HEK293 (cell line): ENCODE results near the gene CYP27C1.

Experiments
- CTCF ChIA-PET: fragments of 350-600 bp; formaldehyde crosslinking; extraction: SDS; loops from one replicate; lab custom pipeline; 2021; ENCODE audit warnings: antibody characterized with exemption; lab: Yijun Ruan, JAX
- POLR2A ChIA-PET: fragments of 300-600 bp; formaldehyde crosslinking; extraction: SDS; loops from one replicate; lab custom pipeline; 2020; ENCODE audit warnings: antibody characterized with exemption, inconsistent platforms; lab: Yijun Ruan, JAX
- H3K27ac ChIP-seq: fragments of 200-500 bp; sonication (Bioruptor generic); 2 replicates; pipeline ENCODE4 v1.5.1; 2014; ENCODE audit warnings: low read depth, low read length, control low read depth, inconsistent platforms; ENCODE audit errors: extremely low read depth
- H3K36me3 ChIP-seq, 2 experiments: fragments of 200-500 bp in 1 of 2; sonication (Bioruptor generic) in 1 of 2; 1 replicate in 1 of 2; 2 replicates in 1 of 2; pipeline ENCODE4 v1.5.1; 2014 to 2017; ENCODE audit warnings: inconsistent platforms in 2 of 2, low read length in 2 of 2; ENCODE audit not compliant: control insufficient read depth in 2 of 2, insufficient read depth in 1 of 2
- H3K4me1 ChIP-seq: fragments of 200-500 bp; sonication (Bioruptor generic); 2 replicates; pipeline ENCODE4 v1.5.1; 2014; ENCODE audit warnings: mild to moderate bottlenecking, low read length, inconsistent platforms; ENCODE audit not compliant: control insufficient read depth, insufficient read depth
- H3K4me3 ChIP-seq: 2 replicates; pipeline ENCODE4 v1.5.1; 2011; ENCODE audit warnings: low read depth, mild to moderate bottlenecking, control low read depth, low read length, moderate library complexity
- H3K9me3 ChIP-seq: fragments of 200-500 bp; sonication (Bioruptor generic); 2 replicates; pipeline ENCODE4 v1.5.1; 2014; ENCODE audit warnings: low read depth, low read length, inconsistent platforms; ENCODE audit not compliant: control insufficient read depth, insufficient read depth
- AEBP2 ChIP-seq: fragments of 450-650 bp; formaldehyde crosslinking; IDR thresholded peaks from 2 replicates; pipeline ENCODE4 v1.5.1; 2016; ENCODE audit warnings: missing biosample characterization, missing genetic modification characterization, borderline replicate concordance
- ATF2 ChIP-seq: fragments of 450-650 bp; formaldehyde crosslinking; IDR thresholded peaks from 2 replicates; pipeline ENCODE4 v1.5.1; 2016; ENCODE audit warnings: missing biosample characterization, missing genetic modification characterization, low read depth
- ELK4 ChIP-seq: IDR thresholded peaks from 2 replicates; pipeline ENCODE4 v1.6.1; 2011; ENCODE audit warnings: mild to moderate bottlenecking, low read depth, low read length, borderline replicate concordance
- KLF7 ChIP-seq: fragments of 450-650 bp; formaldehyde crosslinking; IDR thresholded peaks from 2 replicates; pipeline ENCODE4 v1.5.1; 2016; ENCODE audit warnings: missing biosample characterization, missing genetic modification characterization, borderline replicate concordance
- KLF8 ChIP-seq: fragments of 450-650 bp; formaldehyde crosslinking; IDR thresholded peaks from 2 replicates; pipeline ENCODE4 v1.5.1; 2016; ENCODE audit warnings: missing biosample characterization, missing genetic modification characterization
- PATZ1 ChIP-seq: fragments of 450-650 bp; formaldehyde crosslinking; IDR thresholded peaks from 2 replicates; pipeline ENCODE4 v1.5.1; 2016; ENCODE audit warnings: missing biosample characterization, missing genetic modification characterization
- PRDM1 ChIP-seq: fragments of 450-650 bp; formaldehyde crosslinking; IDR thresholded peaks from 2 replicates; pipeline ENCODE4; 2016; ENCODE audit warnings: missing biosample characterization, missing genetic modification characterization
- SP7 ChIP-seq: fragments of 450-650 bp; formaldehyde crosslinking; IDR thresholded peaks from 2 replicates; pipeline ENCODE4 v1.5.1; 2016; ENCODE audit warnings: missing biosample characterization, missing genetic modification characterization
- TSHZ1 ChIP-seq: fragments of 450-650 bp; formaldehyde crosslinking; IDR thresholded peaks from 2 replicates; pipeline ENCODE4 v1.5.1; 2016; ENCODE audit warnings: missing biosample characterization, missing genetic modification characterization, borderline replicate concordance
- ZFP41 ChIP-seq: fragments of 450-650 bp; formaldehyde crosslinking; IDR thresholded peaks from 2 replicates; pipeline ENCODE4 v1.5.1; 2016; ENCODE audit warnings: missing biosample characterization, missing genetic modification characterization, borderline replicate concordance
- ZFP69B ChIP-seq: fragments of 450-650 bp; formaldehyde crosslinking; IDR thresholded peaks from 2 replicates; pipeline ENCODE4 v1.5.1; 2016; ENCODE audit warnings: missing biosample characterization, missing genetic modification characterization
- ZNF133 ChIP-seq: fragments of 450-650 bp; formaldehyde crosslinking; IDR thresholded peaks from 2 replicates; pipeline ENCODE4 v1.5.1; 2016; ENCODE audit warnings: missing biosample characterization, missing genetic modification characterization
- ZNF175 ChIP-seq: fragments of 450-650 bp; formaldehyde crosslinking; IDR thresholded peaks from 2 replicates; pipeline ENCODE4 v1.5.1; 2016; ENCODE audit warnings: missing biosample characterization, missing genetic modification characterization
- ZNF184 ChIP-seq: fragments of 450-650 bp; IDR thresholded peaks from 2 replicates; pipeline ENCODE4 v1.5.1; 2018; ENCODE audit warnings: missing biosample characterization, mild to moderate bottlenecking, missing genetic modification characterization
- ZNF202 ChIP-seq: fragments of 450-650 bp; formaldehyde crosslinking; IDR thresholded peaks from 2 replicates; pipeline ENCODE4 v1.5.1; 2016; ENCODE audit warnings: missing biosample characterization, missing genetic modification characterization, borderline replicate concordance
- ZNF221 ChIP-seq: fragments of 450-650 bp; formaldehyde crosslinking; IDR thresholded peaks from 2 replicates; pipeline ENCODE4 v1.5.1; 2017; ENCODE audit warnings: missing biosample characterization, missing genetic modification characterization, borderline replicate concordance
- ZNF394 ChIP-seq: fragments of 450-650 bp; formaldehyde crosslinking; IDR thresholded peaks from 2 replicates; pipeline ENCODE4 v1.5.1; 2016; ENCODE audit warnings: missing biosample characterization, missing genetic modification characterization, mild to moderate bottlenecking, moderate library complexity, borderline replicate concordance
- ZNF529 ChIP-seq: fragments of 450-650 bp; formaldehyde crosslinking; IDR thresholded peaks from 2 replicates; pipeline ENCODE4 v1.5.1; 2017; ENCODE audit warnings: missing genetic modification characterization, missing biosample characterization; ENCODE audit not compliant: insufficient replicate concordance
- ZNF530 ChIP-seq: fragments of 450-650 bp; formaldehyde crosslinking; IDR thresholded peaks from 2 replicates; pipeline ENCODE4 v1.5.1; 2016; ENCODE audit warnings: low read depth, missing biosample characterization, missing genetic modification characterization
- ZNF549 ChIP-seq: fragments of 450-650 bp; IDR thresholded peaks from 2 replicates; pipeline ENCODE4 v1.5.1; 2018; ENCODE audit warnings: missing biosample characterization, missing genetic modification characterization, mild to moderate bottlenecking, inconsistent platforms, moderate library complexity
- ZNF558 ChIP-seq: fragments of 450-650 bp; formaldehyde crosslinking; IDR thresholded peaks from 2 replicates; pipeline ENCODE4 v1.5.1; 2016; ENCODE audit warnings: missing biosample characterization, missing genetic modification characterization
- ZNF561 ChIP-seq: fragments of 450-650 bp; IDR thresholded peaks from 2 replicates; pipeline ENCODE4 v1.5.1; 2018; ENCODE audit warnings: missing biosample characterization, missing genetic modification characterization, borderline replicate concordance
- ZNF621 ChIP-seq: fragments of 450-650 bp; formaldehyde crosslinking; IDR thresholded peaks from 2 replicates; pipeline ENCODE4 v1.5.1; 2017; ENCODE audit warnings: missing biosample characterization, missing genetic modification characterization
- ZNF624 ChIP-seq: fragments of 450-650 bp; formaldehyde crosslinking; IDR thresholded peaks from 2 replicates; pipeline ENCODE4 v1.5.1; 2017; ENCODE audit warnings: missing biosample characterization, missing genetic modification characterization
- ZNF792 ChIP-seq: fragments of 450-650 bp; formaldehyde crosslinking; IDR thresholded peaks from 2 replicates; pipeline ENCODE4 v1.5.1; 2016; ENCODE audit warnings: missing biosample characterization, missing genetic modification characterization
- ZNF843 ChIP-seq: fragments of 450-650 bp; formaldehyde crosslinking; IDR thresholded peaks from 2 replicates; pipeline ENCODE4 v1.5.1; 2016; ENCODE audit warnings: missing biosample characterization, missing genetic modification characterization

Gene CYP27C1

GRCh38 chr2:127138281-127138680, 81.8 kb downstream of the CYP27C1 start (continued):
- TF ChIP-seq ZNF529 (tag by site-specific recombination) (no peak), KLF7 (no peak), ZNF175 (no peak), ZFP41 (tag by site-specific recombination) (no peak)

GRCh38 chr2:127137741-127138140, 82.4 kb downstream of the CYP27C1 start:
- H3K36me3 ChIP-seq = no peaks in the 10 kb centered on the region
- no peak overlapping the region for H3K4me3 ChIP-seq
- H3K27ac ChIP-seq = no peak overlapping the region
- ChIA-PET CTCF (no interaction called here), POLR2A (interaction anchor here (0.6 kb wide), 1 partner anchor 338 kb away, joined by 4 read pairs; no protein-coding TSS in a partner anchor)
- no peaks in the 10 kb centered on the region for H3K9me3 ChIP-seq
- TF ChIP-seq ATF2 (no peak), PRDM1 (tag by site-specific recombination) (no peak), ZNF549 (tag by site-specific recombination) (no peak), ZNF792 (tag by site-specific recombination) (no peak), ZNF558 (tag by site-specific recombination) (no peak), ZFP69B (tag by site-specific recombination) (no peak), ZNF133 (tag by site-specific recombination) (no peak), ZNF621 (no peak), KLF7 (no peak), ELK4 (no peak), ZNF394 (tag by site-specific recombination) (no peak)
- H3K4me1 ChIP-seq = no peaks in the 10 kb centered on the region

- Histone ChIP-seq H3K4me3 (no peak overlapping the region), H3K4me1 (no peaks in the 10 kb centered on the region), H3K36me3 (no peaks in the 10 kb centered on the region), H3K27ac (no peak overlapping the region), H3K9me3 (no peaks in the 10 kb centered on the region)
- POLR2A ChIA-PET = interaction anchor here (0.6 kb wide), 1 partner anchor 338 kb away, joined by 4 read pairs; no protein-coding TSS in a partner anchor
- CTCF ChIA-PET = no interaction called here
- TF ChIP-seq ZNF221 (no peak), ZNF202 (tag by site-specific recombination) (no peak), KLF7 (no peak), ZNF561 (no peak), SP7 (tag by site-specific recombination) (no peak), ZNF843 (no peak), ZNF184 (tag by site-specific recombination) (no peak), PATZ1 (tag by site-specific recombination) (no peak), ZNF624 (tag by site-specific recombination) (no peak), AEBP2 (no peak), TSHZ1 (tag by site-specific recombination) (no peak), ZNF530 (tag by site-specific recombination) (no peak), KLF8 (tag by site-specific recombination) (no peak)
Observed at GRCh38 chr2:127137225-127137624, 82.9 kb downstream of the CYP27C1 start.
